ENCODE measurements around the gene ATP23. TPM values are rescaled to one million over a fixed set of nuclear protein-coding genes. Genes with fewer than 3 reads are reported as not detected.
A peak's percentile ranks its signal among the peaks of the same experiment; 100 is the strongest.

ATP23 gene
- polyA plus RNA-seq, 1 of the 3 experiments (the other 2 are of a cell fraction): 6.4 TPM

DNA sequence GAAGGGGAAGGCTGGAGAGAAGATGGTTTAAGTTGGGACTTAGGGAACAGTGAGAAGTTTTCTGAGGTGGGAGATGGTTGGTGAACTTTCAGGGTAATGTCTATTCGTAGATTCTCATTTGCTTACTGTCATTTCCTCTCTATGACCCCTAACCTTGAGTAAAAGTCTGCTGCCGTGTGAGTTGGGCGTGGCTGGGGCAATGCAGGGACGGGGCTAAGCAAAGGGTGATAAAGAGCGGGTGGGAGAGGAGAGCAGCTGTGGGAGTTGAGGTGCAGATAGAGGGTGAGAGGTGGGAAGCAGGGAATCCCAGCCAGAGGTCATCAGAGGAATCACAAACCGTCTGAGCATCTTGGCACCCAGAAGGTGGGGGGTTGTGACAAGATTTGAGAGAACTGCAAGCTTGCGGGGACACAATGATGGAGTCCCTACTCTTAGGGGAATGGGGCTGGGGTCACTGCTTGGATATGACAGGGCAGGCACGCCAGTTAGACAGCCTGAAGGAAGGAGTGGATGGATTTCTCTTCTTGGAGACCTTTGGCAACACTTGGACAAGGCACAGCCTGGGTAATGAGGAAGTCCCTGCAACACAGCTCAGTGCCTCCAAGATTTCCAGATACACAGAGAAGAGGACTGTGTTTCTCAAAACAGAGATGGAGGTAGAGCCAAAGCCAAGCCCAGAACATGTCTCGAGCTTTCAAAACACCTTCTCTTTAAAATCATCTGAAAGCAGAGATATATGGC is 49.0 kb upstream of the ATP23 start:
- peak overlapping the region; percentile 97 to 99 for H3K27ac ChIP-seq (ENCODE audit: low read depth in 2 of 2, low read length in 1 of 2)
- peaks cover 41% of the 10 kb centered on the region for H3F3A ChIP-seq (replicated peaks; ENCODE audit: insufficient read depth)
- ChIA-PET CTCF (interaction anchor here (0.7 to 10.3 kb wide), 3 partner anchors 12 to 59 kb away, joined by 3 to 67 read pairs (median 44); partner anchors contain the start of gene CTDSP2), POLR2A (interaction anchor here (5.4 kb wide), 1 partner anchor 46 kb away, joined by 52 read pairs; the partner anchor contains the start of gene CTDSP2)
- peaks cover 83 to 85% of the 10 kb centered on the region in 2 experiments for H3K4me1 ChIP-seq (ENCODE audit: control insufficient read depth in 1 of 2, insufficient read depth in 2 of 2, low read depth in 1 of 2, low read length in 1 of 2)
- H3K79me2 ChIP-seq (ENCODE audit: insufficient read depth): peaks cover 8% of the 10 kb centered on the region; the same call in 1 of the 2 replicates
- H3K9me3 ChIP-seq: no peaks in the 10 kb centered on the region
- no peaks in the 10 kb centered on the region for H4K20me1 ChIP-seq (ENCODE audit: insufficient read depth)
- peak overlapping the region; percentile 88; the same call in 1 of the 2 replicates for H3K4me2 ChIP-seq
- H3K4me3 ChIP-seq (ENCODE audit: low read depth in 2 of 2, low read length in 1 of 2): no peak overlapping the region
- no peak overlapping the region for H3K9ac ChIP-seq
- no peaks in the 10 kb centered on the region for H3K9me2 ChIP-seq
- H3K27me3 ChIP-seq (ENCODE audit: insufficient read depth): no peaks in the 10 kb centered on the region
- no peak for DNase-seq
- no peaks in the 10 kb centered on the region for H3K36me3 ChIP-seq (replicated peaks in 1 of 2; ENCODE audit: control insufficient read depth in 1 of 2, insufficient read depth in 2 of 2, low read length in 1 of 2)
- no peak overlapping the region for H2AFZ ChIP-seq (ENCODE audit: low read depth)
- TF ChIP-seq, protein P1, sequence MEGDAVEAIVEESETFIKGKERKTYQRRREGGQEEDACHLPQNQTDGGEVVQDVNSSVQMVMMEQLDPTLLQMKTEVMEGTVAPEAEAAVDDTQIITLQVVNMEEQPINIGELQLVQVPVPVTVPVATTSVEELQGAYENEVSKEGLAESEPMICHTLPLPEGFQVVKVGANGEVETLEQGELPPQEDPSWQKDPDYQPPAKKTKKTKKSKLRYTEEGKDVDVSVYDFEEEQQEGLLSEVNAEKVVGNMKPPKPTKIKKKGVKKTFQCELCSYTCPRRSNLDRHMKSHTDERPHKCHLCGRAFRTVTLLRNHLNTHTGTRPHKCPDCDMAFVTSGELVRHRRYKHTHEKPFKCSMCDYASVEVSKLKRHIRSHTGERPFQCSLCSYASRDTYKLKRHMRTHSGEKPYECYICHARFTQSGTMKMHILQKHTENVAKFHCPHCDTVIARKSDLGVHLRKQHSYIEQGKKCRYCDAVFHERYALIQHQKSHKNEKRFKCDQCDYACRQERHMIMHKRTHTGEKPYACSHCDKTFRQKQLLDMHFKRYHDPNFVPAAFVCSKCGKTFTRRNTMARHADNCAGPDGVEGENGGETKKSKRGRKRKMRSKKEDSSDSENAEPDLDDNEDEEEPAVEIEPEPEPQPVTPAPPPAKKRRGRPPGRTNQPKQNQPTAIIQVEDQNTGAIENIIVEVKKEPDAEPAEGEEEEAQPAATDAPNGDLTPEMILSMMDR (IDR thresholded peaks at IDR 0.05): no peak
- TF ChIP-seq SIN3A (IDR thresholded peaks at IDR 0.05; ENCODE audit: borderline replicate concordance, low read depth, low read length) (no peak), TCF12 (IDR thresholded peaks at IDR 0.05) (no peak), RCOR1 (IDR thresholded peaks at IDR 0.05; ENCODE audit: low read length) (no peak), CHD2 (IDR thresholded peaks at IDR 0.05; ENCODE audit: low read length, partially characterized antibody) (no peak), FOXJ3 (CRISPR knock-in tag; IDR thresholded peaks at IDR 0.05) (no peak), RXRA (IDR thresholded peaks at IDR 0.05; ENCODE audit: borderline replicate concordance, low read depth) (no peak), RAD21 (IDR thresholded peaks at IDR 0.05; ENCODE audit: low read length) (no peak), USF1 (IDR thresholded peaks at IDR 0.05; ENCODE audit: borderline replicate concordance, low read depth) (no peak), MXI1 (IDR thresholded peaks at IDR 0.05; ENCODE audit: low read depth, low read length) (no peak), ELF1 (IDR thresholded peaks at IDR 0.05) (no peak)
- 88% methylated on average over 9 of the region's 9 CpGs for WGBS (ENCODE audit: low lambda C conversion rate)

DNA sequence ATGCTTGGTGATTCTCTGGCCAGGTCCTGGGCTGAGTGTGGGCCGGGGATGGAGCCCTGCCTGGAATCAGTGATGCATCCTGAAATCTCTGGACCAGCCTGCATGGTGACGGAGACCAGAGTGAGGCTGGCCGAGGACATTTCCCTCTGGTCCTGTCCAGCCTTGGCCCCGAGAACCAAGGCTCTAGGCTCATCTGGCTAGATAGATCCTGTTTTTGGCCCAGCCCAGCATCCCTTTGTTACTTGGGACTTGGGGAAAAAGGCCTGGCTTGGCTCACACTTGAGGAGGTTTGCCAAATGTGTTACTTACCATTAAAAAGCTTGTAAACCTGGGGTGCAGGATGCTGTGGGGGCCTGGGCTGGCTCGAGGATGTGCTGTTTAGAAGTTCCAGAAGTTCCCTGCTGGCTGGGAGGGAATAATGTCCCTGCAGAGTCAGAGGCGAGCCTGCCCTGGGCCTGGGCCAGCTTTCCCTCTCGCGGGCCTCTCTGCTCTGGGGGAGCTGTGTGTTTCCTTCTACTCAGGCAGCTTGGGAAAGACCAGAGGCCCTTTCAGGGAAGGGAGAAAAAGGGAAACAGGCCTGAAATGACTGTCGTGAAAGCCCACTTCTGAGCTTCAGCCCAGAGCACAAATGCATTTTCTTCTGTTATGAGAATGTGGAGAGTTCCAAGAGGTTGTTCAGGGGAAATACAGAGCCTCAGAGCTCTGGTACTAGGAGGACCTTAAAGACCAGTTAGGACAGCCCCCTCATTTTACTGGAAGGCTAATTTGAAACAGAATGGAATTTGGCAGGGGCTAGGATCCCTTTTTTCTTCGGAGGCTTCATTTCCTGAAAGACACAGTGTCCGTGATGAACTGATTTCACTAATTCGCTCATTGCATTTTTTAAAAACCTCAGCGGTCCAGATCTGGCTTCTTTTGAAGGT is 47.7 kb upstream of the ATP23 start:
- POLR2A ChIA-PET: interaction anchor here (0.9 to 5.4 kb wide), 3 partner anchors 25 to 48 kb away, joined by 3 to 52 read pairs (median 3); partner anchors contain the start of gene CTDSP2
- TF ChIP-seq, protein P2, sequence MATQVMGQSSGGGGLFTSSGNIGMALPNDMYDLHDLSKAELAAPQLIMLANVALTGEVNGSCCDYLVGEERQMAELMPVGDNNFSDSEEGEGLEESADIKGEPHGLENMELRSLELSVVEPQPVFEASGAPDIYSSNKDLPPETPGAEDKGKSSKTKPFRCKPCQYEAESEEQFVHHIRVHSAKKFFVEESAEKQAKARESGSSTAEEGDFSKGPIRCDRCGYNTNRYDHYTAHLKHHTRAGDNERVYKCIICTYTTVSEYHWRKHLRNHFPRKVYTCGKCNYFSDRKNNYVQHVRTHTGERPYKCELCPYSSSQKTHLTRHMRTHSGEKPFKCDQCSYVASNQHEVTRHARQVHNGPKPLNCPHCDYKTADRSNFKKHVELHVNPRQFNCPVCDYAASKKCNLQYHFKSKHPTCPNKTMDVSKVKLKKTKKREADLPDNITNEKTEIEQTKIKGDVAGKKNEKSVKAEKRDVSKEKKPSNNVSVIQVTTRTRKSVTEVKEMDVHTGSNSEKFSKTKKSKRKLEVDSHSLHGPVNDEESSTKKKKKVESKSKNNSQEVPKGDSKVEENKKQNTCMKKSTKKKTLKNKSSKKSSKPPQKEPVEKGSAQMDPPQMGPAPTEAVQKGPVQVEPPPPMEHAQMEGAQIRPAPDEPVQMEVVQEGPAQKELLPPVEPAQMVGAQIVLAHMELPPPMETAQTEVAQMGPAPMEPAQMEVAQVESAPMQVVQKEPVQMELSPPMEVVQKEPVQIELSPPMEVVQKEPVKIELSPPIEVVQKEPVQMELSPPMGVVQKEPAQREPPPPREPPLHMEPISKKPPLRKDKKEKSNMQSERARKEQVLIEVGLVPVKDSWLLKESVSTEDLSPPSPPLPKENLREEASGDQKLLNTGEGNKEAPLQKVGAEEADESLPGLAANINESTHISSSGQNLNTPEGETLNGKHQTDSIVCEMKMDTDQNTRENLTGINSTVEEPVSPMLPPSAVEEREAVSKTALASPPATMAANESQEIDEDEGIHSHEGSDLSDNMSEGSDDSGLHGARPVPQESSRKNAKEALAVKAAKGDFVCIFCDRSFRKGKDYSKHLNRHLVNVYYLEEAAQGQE (IDR thresholded peaks at IDR 0.05; ENCODE audit: low read depth, low read length): no peak
- TF ChIP-seq USF1 (IDR thresholded peaks at IDR 0.05; ENCODE audit: borderline replicate concordance, low read depth) (no peak), TEAD4 (IDR thresholded peaks at IDR 0.05; ENCODE audit: borderline replicate concordance, insufficient read depth) (no peak), POLR2AphosphoS5 (IDR thresholded peaks at IDR 0.05; ENCODE audit: low read depth, low read length) (peak; percentile 62)
- TF ChIP-seq, protein P3, sequence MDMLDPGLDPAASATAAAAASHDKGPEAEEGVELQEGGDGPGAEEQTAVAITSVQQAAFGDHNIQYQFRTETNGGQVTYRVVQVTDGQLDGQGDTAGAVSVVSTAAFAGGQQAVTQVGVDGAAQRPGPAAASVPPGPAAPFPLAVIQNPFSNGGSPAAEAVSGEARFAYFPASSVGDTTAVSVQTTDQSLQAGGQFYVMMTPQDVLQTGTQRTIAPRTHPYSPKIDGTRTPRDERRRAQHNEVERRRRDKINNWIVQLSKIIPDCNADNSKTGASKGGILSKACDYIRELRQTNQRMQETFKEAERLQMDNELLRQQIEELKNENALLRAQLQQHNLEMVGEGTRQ (IDR thresholded peaks at IDR 0.05; ENCODE audit: borderline replicate concordance, low read depth, low read length): no peak

More for the DNA sequence above, 47.7 kb upstream of the ATP23 start:
- peaks cover 41% of the 10 kb centered on the region for H3F3A ChIP-seq (replicated peaks; ENCODE audit: insufficient read depth)
- H3K79me2 ChIP-seq (ENCODE audit: insufficient read depth): peaks cover 8% of the 10 kb centered on the region; the same call in 1 of the 2 replicates
- peak overlapping the region; percentile 97 to 99 for H3K27ac ChIP-seq (ENCODE audit: low read depth in 2 of 2, low read length in 1 of 2)
- H3K9me3 ChIP-seq: no peaks in the 10 kb centered on the region
- peak; percentile 72 for DNase-seq
- peak overlapping the region; percentile 24 to 30; a peak in 2 of 4 replicates for H3K4me3 ChIP-seq (ENCODE audit: low read depth in 2 of 2, low read length in 1 of 2)
- H2AFZ ChIP-seq (ENCODE audit: low read depth): peak overlapping the region; percentile 88
- peak overlapping the region; percentile 64 for H3K9ac ChIP-seq
- H3K4me1 ChIP-seq (ENCODE audit: control insufficient read depth in 1 of 2, insufficient read depth in 2 of 2, low read depth in 1 of 2, low read length in 1 of 2): peaks cover 85 to 86% of the 10 kb centered on the region in 2 experiments
- H3K9me2 ChIP-seq: no peaks in the 10 kb centered on the region
- WGBS (ENCODE audit: low lambda C conversion rate): 18% methylated on average over 10 of the region's 13 CpGs
- no peaks in the 10 kb centered on the region for H4K20me1 ChIP-seq (ENCODE audit: insufficient read depth)
- CTCF ChIA-PET: interaction anchor here (0.9 to 10.3 kb wide), 7 partner anchors 11 to 81 kb away, joined by 3 to 67 read pairs (median 4); partner anchors contain the start of gene CTDSP2
- no peaks in the 10 kb centered on the region for H3K36me3 ChIP-seq (replicated peaks in 1 of 2; ENCODE audit: control insufficient read depth in 1 of 2, insufficient read depth in 2 of 2, low read length in 1 of 2)
- H3K4me2 ChIP-seq: peak overlapping the region; percentile 88
- H3K27me3 ChIP-seq (ENCODE audit: insufficient read depth): no peaks in the 10 kb centered on the region
